ENCODE results near the gene ISG15. TPM values are rescaled to one million over a fixed set of nuclear protein-coding genes. Genes with fewer than 3 reads are reported as not detected.
"Not testable (repeated sequence)": the region's sequence is repeated elsewhere in the genome, so short reads cannot be mapped to it uniquely, and the experiment has no call there.

Gene ISG15
- polyA plus RNA-seq, 4 donors, result 21.1 to 282 (median 182) TPM

DNA sequence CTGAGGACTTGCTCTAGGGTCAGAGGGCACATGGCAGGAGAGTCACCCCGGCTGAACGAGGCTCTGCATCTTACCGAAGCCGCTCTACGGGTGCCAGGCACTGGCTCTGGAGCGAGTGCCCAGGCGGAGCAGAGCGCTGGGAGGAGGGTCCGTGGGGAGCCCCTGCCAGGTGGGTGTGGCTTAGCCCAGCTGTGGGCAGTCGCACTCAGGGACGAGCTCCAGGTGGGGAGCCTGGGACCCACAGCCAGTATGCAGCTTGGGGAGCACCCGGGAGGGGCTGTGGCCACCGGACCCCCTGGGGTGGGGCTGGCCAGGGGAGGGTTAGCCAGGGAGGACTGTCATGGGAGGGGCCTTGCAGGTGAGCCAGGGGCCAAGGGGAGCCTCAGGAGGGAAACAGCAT is 10.4 kb downstream of the ISG15 start:
- Histone ChIP-seq H3K36me3 (ENCODE audit: control insufficient read depth in 3 of 3, insufficient read depth in 2 of 3, low read depth in 1 of 3, low read length in 3 of 3) (peaks cover 0 to 67% (median 0%) of the 10 kb centered on the region in 3 donors), H3K9me3 (ENCODE audit: control insufficient read depth in 2 of 2, insufficient read depth in 1 of 2, low read depth in 1 of 2, low read length in 1 of 2) (no peaks in the 10 kb centered on the region), H3K27ac (ENCODE audit: low read depth in 1 of 3, low read length in 2 of 3) (no peak overlapping the region), H3K4me3 (ENCODE audit: low read depth in 1 of 3, low read length in 3 of 3) (no peak overlapping the region), H3K4me1 (ENCODE audit: control insufficient read depth in 3 of 3, insufficient read depth in 2 of 3, low read depth in 1 of 3, low read length in 2 of 3) (peaks cover 0 to 52% (median 4%) of the 10 kb centered on the region in 3 donors), H3K27me3 (ENCODE audit: control insufficient read depth in 3 of 3, insufficient read depth in 3 of 3, low read length in 3 of 3) (no peaks in the 10 kb centered on the region)
- DNase-seq (no peak), FAIRE-seq (no peak)
- WGBS, 3 donors, result 47 to 71% (median 68%) methylated on average over 11 to 13 of the region's 13 CpGs

DNA sequence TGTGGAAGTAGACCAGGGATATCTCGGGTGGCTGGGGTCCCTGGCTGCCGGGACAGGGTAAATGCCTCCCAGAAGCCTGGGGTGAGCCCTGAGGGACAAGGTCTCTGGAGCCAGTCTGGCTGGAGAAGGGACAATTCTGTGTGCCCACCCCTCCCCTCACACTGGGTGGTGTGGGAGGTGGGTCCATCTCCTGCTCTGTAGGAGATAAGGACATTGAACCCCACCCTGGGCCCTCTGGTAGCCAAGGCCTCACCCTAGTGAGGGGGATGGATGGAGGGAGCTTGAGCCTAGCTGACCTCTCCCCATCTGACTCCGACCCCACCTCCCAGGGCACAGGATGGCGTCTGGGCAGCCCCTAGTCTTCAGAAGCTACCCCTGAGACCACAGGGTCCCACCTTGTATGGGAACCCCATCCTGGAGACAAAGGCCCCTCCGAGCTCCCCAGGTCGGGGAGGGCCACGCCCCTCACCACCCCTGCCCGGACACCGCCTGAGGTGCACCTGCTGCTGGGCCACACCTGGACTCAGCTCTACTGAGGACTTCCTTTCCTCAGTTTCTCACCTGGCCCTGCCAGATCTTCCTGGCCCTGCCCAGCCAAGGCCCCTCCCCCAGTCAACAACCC is 11.0 kb downstream of the ISG15 start:
- Histone ChIP-seq H3K27ac (ENCODE audit: low read depth in 1 of 3, low read length in 2 of 3) (no peak overlapping the region), H3K4me3 (ENCODE audit: low read depth in 1 of 3, low read length in 3 of 3) (no peak overlapping the region), H3K4me1 (ENCODE audit: control insufficient read depth in 3 of 3, insufficient read depth in 2 of 3, low read depth in 1 of 3, low read length in 2 of 3) (peaks cover 0 to 47% (median 4%) of the 10 kb centered on the region in 3 donors), H3K9me3 (ENCODE audit: control insufficient read depth in 2 of 2, insufficient read depth in 1 of 2, low read depth in 1 of 2, low read length in 1 of 2) (no peaks in the 10 kb centered on the region), H3K36me3 (ENCODE audit: control insufficient read depth in 3 of 3, insufficient read depth in 2 of 3, low read depth in 1 of 3, low read length in 3 of 3) (peaks cover 0 to 71% (median 0%) of the 10 kb centered on the region in 3 donors), H3K27me3 (ENCODE audit: control insufficient read depth in 3 of 3, insufficient read depth in 3 of 3, low read length in 3 of 3) (no peaks in the 10 kb centered on the region)
- no peak for DNase-seq
- 61 to 81% (median 61%) methylated on average over 8 to 9 of the region's 9 CpGs for WGBS, 3 donors
- no peak for FAIRE-seq

DNA sequence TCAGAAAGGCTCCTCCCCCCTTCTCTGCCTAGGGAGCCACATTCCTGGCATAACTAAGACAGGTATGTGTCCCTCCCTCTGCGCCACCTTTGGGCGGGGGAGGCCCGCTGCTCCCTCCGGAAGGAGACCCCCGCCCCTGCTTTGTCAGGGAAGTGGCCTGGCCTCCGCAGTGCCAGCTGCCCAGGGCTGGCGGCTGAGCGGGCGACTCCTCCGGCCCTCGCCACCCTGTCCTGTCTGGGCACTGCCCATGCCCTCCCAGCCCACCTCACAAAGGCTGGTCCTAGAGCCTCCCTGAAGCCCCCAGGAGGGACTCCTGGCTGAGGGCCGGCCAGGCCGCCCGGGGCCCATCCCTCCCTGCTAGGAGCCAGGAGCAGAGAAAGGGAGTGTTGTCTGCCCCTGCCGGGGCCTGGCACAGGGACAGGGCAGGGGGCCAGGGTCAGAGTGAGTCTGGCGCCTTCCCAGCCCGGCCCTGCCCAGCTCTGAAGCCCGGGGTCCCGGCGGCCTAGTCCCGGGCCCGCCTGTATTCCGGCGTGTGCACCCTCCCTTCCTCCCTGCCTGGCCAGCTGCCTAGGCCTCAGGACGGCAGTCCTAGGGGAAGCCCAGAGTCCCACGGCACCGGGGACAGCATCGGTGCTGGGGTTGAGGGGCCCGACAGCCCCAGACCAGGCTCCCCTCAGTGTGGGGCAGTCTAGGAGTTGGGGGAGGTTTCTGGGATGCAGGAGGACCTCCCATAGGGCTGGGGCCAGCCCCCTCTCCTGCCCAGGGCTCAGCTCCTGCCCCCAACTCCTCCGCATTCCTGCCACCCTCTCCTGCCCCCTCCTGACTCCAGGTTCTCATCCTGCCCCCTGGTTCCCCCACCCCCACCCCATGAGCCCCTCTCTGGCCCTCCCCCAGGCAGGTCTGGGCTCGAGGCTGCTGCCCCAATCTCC is 11.7 kb downstream of the ISG15 start:
- 60 to 71% (median 67%) methylated on average over 20 to 31 of the region's 31 CpGs for WGBS, 3 donors
- H3K27ac ChIP-seq (ENCODE audit: low read depth in 1 of 3, low read length in 2 of 3), result no peak overlapping the region
- peak; percentile 56 to 76 for DNase-seq
- no peak for FAIRE-seq
- H3K27me3 ChIP-seq (ENCODE audit: control insufficient read depth in 3 of 3, insufficient read depth in 3 of 3, low read length in 3 of 3), result no peaks in the 10 kb centered on the region
- peak overlapping the region in 1 of 3 donors; percentile 3 for H3K4me3 ChIP-seq (ENCODE audit: low read depth in 1 of 3, low read length in 3 of 3)
- peaks cover 0 to 72% (median 0%) of the 10 kb centered on the region in 3 donors for H3K36me3 ChIP-seq (ENCODE audit: control insufficient read depth in 3 of 3, insufficient read depth in 2 of 3, low read depth in 1 of 3, low read length in 3 of 3)
- no peaks in the 10 kb centered on the region for H3K9me3 ChIP-seq (ENCODE audit: control insufficient read depth in 2 of 2, insufficient read depth in 1 of 2, low read depth in 1 of 2, low read length in 1 of 2)
- H3K4me1 ChIP-seq (ENCODE audit: control insufficient read depth in 3 of 3, insufficient read depth in 2 of 3, low read depth in 1 of 3, low read length in 2 of 3), result peaks cover 0 to 47% (median 4%) of the 10 kb centered on the region in 3 donors

DNA sequence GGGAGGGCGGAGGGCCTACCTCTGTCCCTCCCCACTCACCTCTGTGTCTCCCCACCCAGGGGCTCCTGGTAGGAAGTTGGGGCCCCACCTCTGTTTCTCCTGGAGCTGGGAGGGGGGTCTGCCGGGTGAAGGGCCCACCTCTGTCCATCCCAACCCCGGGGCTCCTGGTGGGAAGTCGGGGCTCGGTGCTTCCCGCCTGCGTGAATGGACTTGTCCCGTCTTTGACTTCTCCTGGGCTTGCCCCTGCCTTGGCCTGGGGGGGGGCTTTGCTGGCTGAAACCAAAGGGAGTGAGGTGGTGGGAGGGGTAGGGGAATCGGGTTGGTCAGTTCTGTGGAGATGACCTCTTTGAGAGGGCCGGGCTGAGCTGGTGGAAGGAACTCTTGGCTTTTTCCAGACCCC is 12.4 kb downstream of the ISG15 start:
- Histone ChIP-seq H3K9me3 (ENCODE audit: control insufficient read depth in 2 of 2, insufficient read depth in 1 of 2, low read depth in 1 of 2, low read length in 1 of 2) (no peaks in the 10 kb centered on the region), H3K27ac (ENCODE audit: low read depth in 1 of 3, low read length in 2 of 3) (no peak overlapping the region), H3K4me3 (ENCODE audit: low read depth in 1 of 3, low read length in 3 of 3) (no peak overlapping the region), H3K27me3 (ENCODE audit: control insufficient read depth in 3 of 3, insufficient read depth in 3 of 3, low read length in 3 of 3) (no peaks in the 10 kb centered on the region), H3K36me3 (ENCODE audit: control insufficient read depth in 3 of 3, insufficient read depth in 2 of 3, low read depth in 1 of 3, low read length in 3 of 3) (peaks cover 0 to 72% (median 0%) of the 10 kb centered on the region in 3 donors), H3K4me1 (ENCODE audit: control insufficient read depth in 3 of 3, insufficient read depth in 2 of 3, low read depth in 1 of 3, low read length in 2 of 3) (peaks cover 0 to 47% (median 4%) of the 10 kb centered on the region in 3 donors)
- no peak for DNase-seq
- no peak for FAIRE-seq
- whole genome bisulfite sequencing, 3 donors, result 83 to 95% (median 86%) methylated on average over 10 of the region's 10 CpGs

DNA sequence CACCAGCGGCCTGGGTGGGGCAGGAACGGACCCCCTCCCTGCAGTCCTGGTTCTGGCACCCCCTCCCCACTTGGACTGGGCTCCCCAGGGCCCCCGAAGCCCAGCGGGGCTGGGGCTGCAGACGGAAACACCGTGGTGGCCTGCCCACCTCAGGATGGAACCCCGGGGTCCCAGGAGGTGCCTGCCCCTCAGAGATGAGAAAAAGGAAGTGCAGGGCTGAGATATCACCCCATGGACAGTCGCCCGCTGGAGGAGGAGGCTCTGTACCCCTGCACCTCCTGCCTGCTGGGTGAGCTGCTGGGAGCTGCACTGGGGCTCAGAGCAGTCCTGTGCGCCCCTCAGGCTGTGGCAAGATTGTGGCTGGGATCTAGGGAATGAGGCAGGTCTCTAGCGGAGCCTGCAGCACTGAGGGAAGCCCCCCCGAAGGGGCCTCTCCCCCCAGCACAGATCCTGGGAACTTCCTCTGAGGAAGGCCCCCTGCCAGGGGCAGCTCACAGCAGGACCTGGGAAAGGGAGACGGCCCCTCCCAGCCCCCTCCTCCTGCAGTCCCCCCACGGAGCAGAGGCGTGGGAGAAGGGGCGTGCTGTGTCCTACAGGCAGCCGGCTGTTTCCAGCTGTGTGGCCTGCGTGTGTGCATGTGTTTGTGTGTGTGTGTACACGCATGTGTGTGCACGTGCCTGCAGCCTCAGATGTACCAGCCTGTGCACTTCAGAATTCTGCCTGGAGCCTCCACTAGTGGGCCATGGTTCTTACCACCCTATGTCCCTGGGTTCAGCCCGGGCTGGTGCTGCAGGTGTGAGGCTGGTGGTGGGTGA is 13.5 kb downstream of the ISG15 start:
- no peaks in the 10 kb centered on the region for H3K9me3 ChIP-seq (ENCODE audit: control insufficient read depth in 2 of 2, insufficient read depth in 1 of 2, low read depth in 1 of 2, low read length in 1 of 2)
- FAIRE-seq, result no peak
- no peaks in the 10 kb centered on the region for H3K27me3 ChIP-seq (ENCODE audit: control insufficient read depth in 3 of 3, insufficient read depth in 3 of 3, low read length in 3 of 3)
- H3K27ac ChIP-seq (ENCODE audit: low read depth in 1 of 3, low read length in 2 of 3), result no peak overlapping the region
- peaks cover 0 to 70% (median 0%) of the 10 kb centered on the region in 3 donors for H3K36me3 ChIP-seq (ENCODE audit: control insufficient read depth in 3 of 3, insufficient read depth in 2 of 3, low read depth in 1 of 3, low read length in 3 of 3)
- WGBS, 3 donors, result 63 to 70% (median 64%) methylated on average over 17 to 21 of the region's 21 CpGs
- peaks cover 0 to 49% (median 4%) of the 10 kb centered on the region in 3 donors for H3K4me1 ChIP-seq (ENCODE audit: control insufficient read depth in 3 of 3, insufficient read depth in 2 of 3, low read depth in 1 of 3, low read length in 2 of 3)
- DNase-seq, result no peak
- no peak overlapping the region for H3K4me3 ChIP-seq (ENCODE audit: low read depth in 1 of 3, low read length in 3 of 3)

DNA sequence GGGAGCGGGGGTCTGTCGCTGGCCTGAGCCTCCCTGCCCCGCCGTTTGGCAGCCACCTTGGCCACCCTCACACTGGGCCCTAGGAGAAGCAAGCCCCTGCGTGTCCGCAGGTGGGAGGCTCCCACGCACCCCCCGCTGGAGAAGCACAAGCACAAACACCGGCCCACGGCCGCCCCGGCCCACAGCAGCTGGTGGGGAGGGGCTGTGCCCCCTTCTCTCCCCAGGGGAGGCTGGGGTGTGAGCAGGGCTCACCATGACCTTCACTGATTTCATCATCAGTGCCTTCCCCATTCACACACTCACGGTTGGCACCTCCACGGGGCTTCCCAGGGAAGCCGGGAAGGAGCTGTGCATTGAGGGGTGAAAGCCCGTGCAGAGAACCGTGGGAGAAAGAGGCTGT is 14.5 kb downstream of the ISG15 start:
- no peak for DNase-seq
- Histone ChIP-seq H3K4me3 (ENCODE audit: low read depth in 1 of 3, low read length in 3 of 3) (no peak overlapping the region), H3K27me3 (ENCODE audit: control insufficient read depth in 3 of 3, insufficient read depth in 3 of 3, low read length in 3 of 3) (no peaks in the 10 kb centered on the region), H3K9me3 (ENCODE audit: control insufficient read depth in 2 of 2, insufficient read depth in 1 of 2, low read depth in 1 of 2, low read length in 1 of 2) (no peaks in the 10 kb centered on the region), H3K36me3 (ENCODE audit: control insufficient read depth in 3 of 3, insufficient read depth in 2 of 3, low read depth in 1 of 3, low read length in 3 of 3) (peaks cover 0 to 68% (median 0%) of the 10 kb centered on the region in 3 donors), H3K4me1 (ENCODE audit: control insufficient read depth in 3 of 3, insufficient read depth in 2 of 3, low read depth in 1 of 3, low read length in 2 of 3) (peaks cover 0 to 50% (median 4%) of the 10 kb centered on the region in 3 donors), H3K27ac (ENCODE audit: low read depth in 1 of 3, low read length in 2 of 3) (no peak overlapping the region)
- 76 to 88% (median 87%) methylated on average over 10 to 17 of the region's 17 CpGs for WGBS, 3 donors
- no peak for FAIRE-seq

DNA sequence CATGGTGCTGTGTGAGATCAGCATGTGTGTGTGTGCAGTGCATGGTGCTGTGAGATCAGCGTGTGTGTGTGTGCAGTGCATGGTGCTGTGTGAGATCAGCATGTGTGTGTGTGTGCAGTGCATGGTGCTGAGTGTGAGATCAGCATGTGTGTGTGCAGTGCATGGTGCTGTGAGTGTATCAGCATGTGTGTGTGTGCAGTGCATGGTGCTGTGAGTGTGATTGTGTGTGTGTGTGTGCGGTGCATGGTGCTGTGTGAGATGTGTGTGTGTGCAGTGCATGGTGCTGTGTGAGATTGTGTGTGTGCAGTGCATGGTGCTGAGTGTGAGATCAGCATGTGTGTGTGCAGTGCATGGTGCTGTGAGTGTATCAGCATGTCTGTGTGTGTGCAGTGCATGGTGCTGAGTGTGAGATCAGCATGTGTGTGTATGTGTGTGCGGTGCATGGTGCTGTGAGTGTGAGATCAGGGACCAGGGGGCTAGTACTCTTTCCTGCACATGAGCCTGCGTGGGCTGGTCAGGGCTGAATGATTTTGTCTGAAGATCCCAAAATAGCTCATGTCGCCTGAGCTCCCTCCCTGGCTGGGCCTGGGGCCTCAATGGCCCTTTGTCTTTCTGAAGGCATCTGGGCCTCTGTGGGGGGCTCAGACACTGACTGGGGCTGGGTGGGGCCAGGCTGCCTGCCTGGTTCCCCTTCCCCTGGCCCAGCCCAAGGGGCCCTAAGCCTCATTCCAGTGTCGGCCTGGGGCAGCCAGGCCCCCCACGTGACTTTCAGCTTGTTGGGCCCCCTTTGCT is 17.8 kb downstream of the ISG15 start:
- not testable (repeated sequence) for DNase-seq; FAIRE-seq; H3K4me3 ChIP-seq (ENCODE audit: low read depth in 1 of 3, low read length in 3 of 3); H3K27me3 ChIP-seq (ENCODE audit: control insufficient read depth in 3 of 3, insufficient read depth in 3 of 3, low read length in 3 of 3); H3K9me3 ChIP-seq (ENCODE audit: control insufficient read depth in 2 of 2, insufficient read depth in 1 of 2, low read depth in 1 of 2, low read length in 1 of 2)
- Histone ChIP-seq H3K27ac (ENCODE audit: low read depth in 1 of 3, low read length in 2 of 3) (peak overlapping the region in 1 of 3 donors; percentile 70), H3K4me1 (ENCODE audit: control insufficient read depth in 3 of 3, insufficient read depth in 2 of 3, low read depth in 1 of 3, low read length in 2 of 3) (peaks cover 0 to 27% (median 0%) of the 10 kb centered on the region in 3 donors), H3K36me3 (ENCODE audit: control insufficient read depth in 3 of 3, insufficient read depth in 2 of 3, low read depth in 1 of 3, low read length in 3 of 3) (peaks cover 0 to 55% (median 0%) of the 10 kb centered on the region in 3 donors)
- WGBS, 3 donors, result 78 to 81% (median 80%) methylated on average over 5 to 7 of the region's 7 CpGs

All from small intestine (tissue), 7 donors.